ENCODE data around the gene OR1I1. TPM values are rescaled to one million over a fixed set of nuclear protein-coding genes. Genes with fewer than 3 reads are reported as not detected.

The OR1I1 gene
- total RNA-seq, 4 donors from 2014 or later, result not detected

DNA sequence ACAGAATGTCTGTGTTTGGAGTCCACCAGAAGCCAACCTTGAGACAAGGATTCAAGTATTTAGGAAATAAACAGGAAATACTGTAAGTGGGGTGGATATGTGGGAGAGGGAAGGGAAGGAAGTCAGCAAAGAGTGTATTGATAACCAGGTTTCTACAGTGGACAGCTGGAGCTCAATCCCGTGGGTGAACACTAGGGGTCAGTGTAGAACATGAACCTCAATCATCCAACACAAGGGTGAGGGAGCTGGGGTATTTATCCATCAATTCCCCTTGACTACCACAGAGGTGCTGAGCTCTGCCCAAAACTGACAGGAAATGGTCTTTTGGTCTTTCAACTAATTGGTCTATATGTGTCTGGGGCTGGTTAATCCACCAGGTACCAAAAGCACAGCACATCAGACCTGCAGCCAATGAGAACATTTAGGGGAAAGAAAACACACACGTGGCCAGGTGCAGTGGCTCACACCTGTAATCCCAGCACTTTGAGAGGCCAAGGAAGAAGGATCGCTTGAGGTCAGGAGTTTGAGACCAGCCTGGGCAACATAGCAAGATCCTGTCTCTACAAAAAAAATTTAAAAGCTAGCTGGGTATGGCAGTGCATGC, 19.6 kb downstream of the OR1I1 start:
- TF ChIP-seq, protein P1, sequence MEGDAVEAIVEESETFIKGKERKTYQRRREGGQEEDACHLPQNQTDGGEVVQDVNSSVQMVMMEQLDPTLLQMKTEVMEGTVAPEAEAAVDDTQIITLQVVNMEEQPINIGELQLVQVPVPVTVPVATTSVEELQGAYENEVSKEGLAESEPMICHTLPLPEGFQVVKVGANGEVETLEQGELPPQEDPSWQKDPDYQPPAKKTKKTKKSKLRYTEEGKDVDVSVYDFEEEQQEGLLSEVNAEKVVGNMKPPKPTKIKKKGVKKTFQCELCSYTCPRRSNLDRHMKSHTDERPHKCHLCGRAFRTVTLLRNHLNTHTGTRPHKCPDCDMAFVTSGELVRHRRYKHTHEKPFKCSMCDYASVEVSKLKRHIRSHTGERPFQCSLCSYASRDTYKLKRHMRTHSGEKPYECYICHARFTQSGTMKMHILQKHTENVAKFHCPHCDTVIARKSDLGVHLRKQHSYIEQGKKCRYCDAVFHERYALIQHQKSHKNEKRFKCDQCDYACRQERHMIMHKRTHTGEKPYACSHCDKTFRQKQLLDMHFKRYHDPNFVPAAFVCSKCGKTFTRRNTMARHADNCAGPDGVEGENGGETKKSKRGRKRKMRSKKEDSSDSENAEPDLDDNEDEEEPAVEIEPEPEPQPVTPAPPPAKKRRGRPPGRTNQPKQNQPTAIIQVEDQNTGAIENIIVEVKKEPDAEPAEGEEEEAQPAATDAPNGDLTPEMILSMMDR (IDR thresholded peaks at IDR 0.05; ENCODE audit: low read depth), result no peak

GRCh38 chr19:15104003-15104402, 22.0 kb downstream of the OR1I1 start:
- TF ChIP-seq, protein P1 (IDR thresholded peaks at IDR 0.05; ENCODE audit: low read depth), result no peak

DNA sequence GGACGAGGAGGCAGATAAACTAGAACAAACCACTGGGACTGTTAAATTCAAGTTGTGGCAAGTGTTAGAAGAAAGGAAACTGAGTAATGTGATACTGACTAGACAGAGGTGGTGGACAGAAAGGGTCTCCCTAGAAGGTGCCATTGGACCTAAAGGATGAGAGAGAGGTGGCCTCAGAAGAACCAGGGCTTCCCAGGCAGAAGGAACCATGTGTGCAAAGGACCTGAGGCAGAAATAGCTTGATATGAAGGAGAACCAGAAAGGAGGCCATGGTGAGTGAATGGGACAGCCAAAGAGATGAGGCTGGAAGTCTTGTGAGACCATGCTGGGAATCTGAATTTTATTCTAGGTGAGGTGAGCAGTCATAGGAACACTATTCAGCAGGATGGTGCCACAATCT, 22.4 kb downstream of the OR1I1 start:
- TF ChIP-seq, protein P1 (IDR thresholded peaks at IDR 0.05; ENCODE audit: low read depth), result no peak

GRCh38 chr19:15105044-15105443, 23.0 kb downstream of the OR1I1 start:
- TF ChIP-seq, protein P1 (IDR thresholded peaks at IDR 0.05; ENCODE audit: low read depth), result no peak

DNA sequence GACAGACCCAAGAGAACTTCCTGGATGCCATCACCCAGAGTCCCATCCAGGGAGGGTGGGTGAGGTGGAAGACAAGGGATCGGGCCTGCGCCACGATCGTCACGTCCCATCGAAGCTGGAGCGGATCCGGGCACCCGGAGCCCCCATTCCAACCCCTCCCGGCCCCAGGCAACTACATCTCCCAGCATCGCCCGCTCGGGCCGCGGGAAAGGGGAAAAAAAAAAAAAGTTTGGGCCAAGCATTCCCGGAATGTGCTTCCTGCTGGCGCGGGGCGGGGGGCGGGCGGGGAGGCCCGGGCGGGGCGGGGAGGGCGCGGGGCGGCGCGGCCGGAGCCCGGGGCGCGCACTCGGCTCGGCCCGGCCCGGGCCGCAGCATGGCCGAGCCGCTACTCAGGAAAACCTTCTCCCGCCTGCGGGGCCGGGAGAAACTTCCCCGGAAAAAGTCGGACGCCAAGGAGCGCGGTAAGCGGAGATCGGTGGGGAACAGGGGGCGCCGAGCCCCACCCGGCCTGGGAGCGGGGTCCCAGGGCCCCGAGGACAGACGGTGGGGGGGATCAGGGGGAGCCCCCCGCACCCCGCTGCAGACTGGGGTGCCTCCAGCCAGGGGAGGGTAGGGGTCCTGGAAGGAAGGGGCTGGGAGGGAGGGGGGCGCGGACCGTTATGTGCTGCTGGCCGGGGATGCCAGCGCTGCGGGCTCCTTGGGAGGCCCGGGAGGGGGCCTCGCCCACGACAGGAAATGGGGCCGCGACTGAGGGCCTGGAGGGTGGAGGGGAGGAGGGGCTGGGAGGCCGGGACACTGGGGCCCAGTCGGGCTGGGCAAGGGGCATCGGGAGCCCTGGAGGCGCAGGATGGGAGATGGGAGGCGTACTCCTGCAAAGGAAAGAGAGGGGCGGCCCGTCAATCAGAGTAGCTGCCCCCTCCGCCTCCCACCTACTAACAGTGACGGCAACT, 25.3 kb downstream of the OR1I1 start, which contains the start of gene SYDE1:
SYDE1 (plus strand) TSS at position 341 of the 950 bp plus-strand sequence; CDS start at position 374, 33 bp downstream.
- TF ChIP-seq, protein P1 (IDR thresholded peaks at IDR 0.05; ENCODE audit: low read depth), result no peak

- TF ChIP-seq, protein P1 (IDR thresholded peaks at IDR 0.05; ENCODE audit: low read depth), result no peak
These were observed 26.3 kb downstream of the OR1I1 start for GRCh38 chr19:15108145-15108844.
